Activated CD4-positive, alpha-beta T cell treated with anti-CD3 and anti-CD28 coated beads for 48 hours (primary cell): ENCODE data around the gene OSBPL10.

Experiments used
- DNase-seq: peaks from one replicate; pipeline ENCODE4 v3.0.0-alpha.2; 2020

The OSBPL10 gene

GRCh38 chr3:31840252-31840651 is 140.8 kb downstream of the OSBPL10 start:
- no peak for DNase-seq

GRCh38 chr3:31839144-31839917 is 141.7 kb downstream of the OSBPL10 start:
- no peak for DNase-seq

- no peak for DNase-seq
Observed at GRCh38 chr3:31836131-31837075, 144.7 kb downstream of the OSBPL10 start.

GRCh38 chr3:31833391-31834190 is 147.5 kb downstream of the OSBPL10 start:
- no peak for DNase-seq

- no peak for DNase-seq
Observed at GRCh38 chr3:31832551-31832950, 148.5 kb downstream of the OSBPL10 start.

- DNase-seq = no peak
Observed at GRCh38 chr3:31831591-31831990, 149.5 kb downstream of the OSBPL10 start.

GRCh38 chr3:31829826-31830426 is 151.1 kb downstream of the OSBPL10 start:
- no peak for DNase-seq

- DNase-seq = no peak
Observed at GRCh38 chr3:31829010-31829409, 152.1 kb downstream of the OSBPL10 start.

GRCh38 chr3:31828007-31828406 is 153.1 kb downstream of the OSBPL10 start:
- DNase-seq = no peak

GRCh38 chr3:31823184-31823583 is 157.9 kb downstream of the OSBPL10 start:
- no peak for DNase-seq

GRCh38 chr3:31821118-31821517 is 159.9 kb downstream of the OSBPL10 start:
- DNase-seq = no peak

- no peak for DNase-seq
Observed at GRCh38 chr3:31819441-31819840, 161.6 kb downstream of the OSBPL10 start.

- no peak for DNase-seq
Observed at GRCh38 chr3:31817411-31817966, 163.6 kb downstream of the OSBPL10 start.

- no peak for DNase-seq
Observed at GRCh38 chr3:31815631-31816440, 165.2 kb downstream of the OSBPL10 start.

- DNase-seq = no peak
Observed at GRCh38 chr3:31815006-31815405, 166.1 kb downstream of the OSBPL10 start.

- no peak for DNase-seq
Observed at GRCh38 chr3:31813686-31814085, 167.4 kb downstream of the OSBPL10 start.

- DNase-seq = no peak
Observed at GRCh38 chr3:31813197-31813596, 167.9 kb downstream of the OSBPL10 start.

- DNase-seq = no peak
Observed at GRCh38 chr3:31810991-31811433, 170.1 kb downstream of the OSBPL10 start.

GRCh38 chr3:31808143-31808720 is 172.8 kb downstream of the OSBPL10 start:
- no peak for DNase-seq

- DNase-seq = no peak
Observed at GRCh38 chr3:31804251-31805051, 176.6 kb downstream of the OSBPL10 start.
